Testis (tissue), 2 donors: ENCODE measurements around the gene MICA.

ENCODE experiments used
- POLR2A ChIP-seq: fragments of 450-650 bp; IDR thresholded peaks from one replicate; pipeline ENCODE4 v1.6.1; 2017; ENCODE audit warnings: antibody characterized with exemption, mild to moderate bottlenecking, moderate library complexity
- TF ChIP-seq, protein P1 (sequence below), 3 experiments: fragments of 450-650 bp in 2 of 3; fragments of 200-600 bp in 1 of 3; sonication (generic) in 1 of 3; IDR thresholded peaks; one replicate each; pipeline ENCODE4 v1.5.1; 2016 to 2019; ENCODE audit warnings: antibody characterized with exemption in 3 of 3, mild to moderate bottlenecking in 2 of 3, moderate library complexity in 1 of 3

GRCh38 chr6:31381666-31382065, 21.7 kb upstream of the MICA start:
- TF ChIP-seq, protein P1, sequence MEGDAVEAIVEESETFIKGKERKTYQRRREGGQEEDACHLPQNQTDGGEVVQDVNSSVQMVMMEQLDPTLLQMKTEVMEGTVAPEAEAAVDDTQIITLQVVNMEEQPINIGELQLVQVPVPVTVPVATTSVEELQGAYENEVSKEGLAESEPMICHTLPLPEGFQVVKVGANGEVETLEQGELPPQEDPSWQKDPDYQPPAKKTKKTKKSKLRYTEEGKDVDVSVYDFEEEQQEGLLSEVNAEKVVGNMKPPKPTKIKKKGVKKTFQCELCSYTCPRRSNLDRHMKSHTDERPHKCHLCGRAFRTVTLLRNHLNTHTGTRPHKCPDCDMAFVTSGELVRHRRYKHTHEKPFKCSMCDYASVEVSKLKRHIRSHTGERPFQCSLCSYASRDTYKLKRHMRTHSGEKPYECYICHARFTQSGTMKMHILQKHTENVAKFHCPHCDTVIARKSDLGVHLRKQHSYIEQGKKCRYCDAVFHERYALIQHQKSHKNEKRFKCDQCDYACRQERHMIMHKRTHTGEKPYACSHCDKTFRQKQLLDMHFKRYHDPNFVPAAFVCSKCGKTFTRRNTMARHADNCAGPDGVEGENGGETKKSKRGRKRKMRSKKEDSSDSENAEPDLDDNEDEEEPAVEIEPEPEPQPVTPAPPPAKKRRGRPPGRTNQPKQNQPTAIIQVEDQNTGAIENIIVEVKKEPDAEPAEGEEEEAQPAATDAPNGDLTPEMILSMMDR (IDR thresholded peaks at IDR 0.05), result no peak
- no peak for TF ChIP-seq POLR2A
